H1 (cell line): ENCODE measurements around the gene ZBTB20. TPM values are rescaled to one million over a fixed set of nuclear protein-coding genes. Genes with fewer than 3 reads are reported as not detected.

Source experiments
- ASH2L ChIP-seq: fragments of 200-600, 300-600 bp; sonication (generic); IDR thresholded peaks from one replicate; pipeline ENCODE4 v1.7.1; 2017; ENCODE audit warnings: low read length
- CHD7 ChIP-seq: fragments of 300-600 bp; sonication (generic); IDR thresholded peaks from 2 replicates; pipeline ENCODE4 v1.7.1; 2012; ENCODE audit warnings: low read length, moderate library complexity, mild to moderate bottlenecking, inconsistent platforms; ENCODE audit not compliant: insufficient replicate concordance
- EZH2 ChIP-seq: fragments of 200-600 bp; sonication (generic); IDR thresholded peaks from 2 replicates; pipeline ENCODE4 v1.7.1; 2012; ENCODE audit warnings: low read depth, mild to moderate bottlenecking, moderate library complexity, low read length, inconsistent platforms; ENCODE audit not compliant: severe bottlenecking
- JUN ChIP-seq: IDR thresholded peaks from 2 replicates; pipeline ENCODE4 v1.6.1; 2011; ENCODE audit warnings: low read depth, mild to moderate bottlenecking, improper control_type of control experiment, low read length
- SAP30 ChIP-seq: fragments of 300-600 bp; sonication (generic); IDR thresholded peaks from 2 replicates; pipeline ENCODE4 v1.7.1; 2012; ENCODE audit warnings: low read length, moderate library complexity, mild to moderate bottlenecking, inconsistent platforms; ENCODE audit not compliant: insufficient read depth, insufficient replicate concordance
- polyA plus RNA-seq, 7 experiments: library from polyadenylated mRNA; depleted of rRNA in 3 of 7; stranded (reverse) in 5 of 7; unstranded in 2 of 7; fragments of >200 nt in 5 of 7; fragments of 200-250 nt in 2 of 7; gene quantifications; 1 replicate in 5 of 7; 2 replicates in 1 of 7; 4 replicates in 1 of 7; pipeline versions ENCODE4 v1.2.1 to v1.2.3, GENCODE V29; 2011 to 2013; ENCODE audit warnings: missing spikeins in 2 of 7, mixed read lengths in 2 of 7
- total RNA-seq: library from RNA; stranded (reverse); fragmentation: NEBNext Ultra II Directional; extraction: Animal tissue kit (Norgen Biotek cat#: 25700); gene quantifications from 2 replicates; pipeline ENCODE4 v1.2.1, GENCODE V29; 2021

The ZBTB20 gene
- total and polyA plus RNA-seq, 2 of the 8 experiments (the other 6 are each of a cell fraction or from before 2014, with no cell fraction given), result 0.35 to 1.3 TPM

DNA sequence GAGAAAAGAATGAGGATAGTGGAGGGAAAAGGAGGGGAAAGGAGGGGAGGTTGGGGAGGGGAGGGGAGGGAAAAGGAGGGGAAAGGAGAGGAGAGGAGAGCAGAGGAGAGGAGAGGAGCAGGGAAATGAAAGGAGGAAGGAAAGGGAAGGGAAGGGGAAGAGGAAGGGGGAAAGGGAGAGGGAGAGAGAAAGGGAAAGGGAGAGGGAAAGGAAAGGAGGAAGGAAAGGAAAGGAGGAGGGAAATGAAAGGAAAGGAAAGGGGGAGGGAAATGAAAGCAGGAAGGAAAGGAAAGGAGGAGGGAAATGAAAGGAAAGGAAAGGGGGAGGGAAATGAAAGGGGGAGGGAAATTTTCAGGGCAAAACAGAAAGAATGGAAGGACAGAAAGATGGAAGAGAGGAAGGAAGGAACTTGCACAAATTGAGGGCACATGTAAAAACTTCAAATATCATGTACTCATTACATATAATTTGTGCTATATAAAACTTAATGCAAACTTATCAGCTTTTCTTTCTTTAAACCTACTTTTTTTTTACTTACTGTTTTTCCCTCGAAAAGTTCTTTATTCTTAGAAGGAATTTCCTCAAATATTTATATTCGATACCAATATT, 148.0 kb downstream of the ZBTB20 start (continued):
- TF ChIP-seq CHD7, result no peak
- TF ChIP-seq EZH2, result no peak
- TF ChIP-seq ASH2L, result no peak
- no peak for TF ChIP-seq SAP30
- no peak for TF ChIP-seq JUN
- TF ChIP-seq, all 59 proteins: peak for 0
